Brain pericyte (primary cell): ENCODE measurements around the gene MYL9.

Experiments used
- DNase-seq: peaks from one replicate; pipeline ENCODE4 v3.0.0-alpha.2; 2012; ENCODE audit warnings: low read depth, low spot score

MYL9 gene

GRCh38 chr20:36526521-36527011 lies 14.8 kb upstream of the MYL9 start:
- no peak for DNase-seq

GRCh38 chr20:36527331-36528125 lies 13.8 kb upstream of the MYL9 start:
- DNase-seq, result no peak

GRCh38 chr20:36528176-36528874 lies 13.0 kb upstream of the MYL9 start:
- no peak for DNase-seq

GRCh38 chr20:36528875-36529417 lies 12.4 kb upstream of the MYL9 start:
- DNase-seq, result no peak

- no peak for DNase-seq
Observed at GRCh38 chr20:36532388-36532787, 8.9 kb upstream of the MYL9 start.

GRCh38 chr20:36532822-36533221 lies 8.5 kb upstream of the MYL9 start:
- DNase-seq, result no peak

- peak; percentile 56 for DNase-seq
Observed at GRCh38 chr20:36538026-36538722, 3.1 kb upstream of the MYL9 start.

- DNase-seq, result no peak
Observed at GRCh38 chr20:36540551-36541211, 638 bp upstream of the MYL9 start.

- DNase-seq, result no peak
Observed at GRCh38 chr20:36541768-36542488, 609 bp downstream of the MYL9 start.

GRCh38 chr20:36542516-36543183 lies 1.3 kb downstream of the MYL9 start:
- DNase-seq, result no peak

- DNase-seq, result peak; percentile 53
Observed at GRCh38 chr20:36543184-36544133, 2.1 kb downstream of the MYL9 start.

- DNase-seq, result no peak
Observed at GRCh38 chr20:36544134-36545018, 3.1 kb downstream of the MYL9 start.

- DNase-seq, result no peak
Observed at GRCh38 chr20:36546111-36546736, 4.9 kb downstream of the MYL9 start.

- no peak for DNase-seq
Observed at GRCh38 chr20:36547186-36548005, 6.1 kb downstream of the MYL9 start.

GRCh38 chr20:36548006-36548315 lies 6.6 kb downstream of the MYL9 start:
- DNase-seq, result no peak

GRCh38 chr20:36548704-36549627 lies 7.6 kb downstream of the MYL9 start:
- no peak for DNase-seq
